BJ (cell line): ENCODE results near the gene ARHGAP12. TPM values are rescaled to one million over a fixed set of nuclear protein-coding genes. Genes with fewer than 3 reads are reported as not detected.

Experiments used
- CTCF ChIA-PET: fragments of 350-600 bp; formaldehyde crosslinking; extraction: SDS; loops from one replicate; lab custom pipeline; 2021; ENCODE audit warnings: antibody characterized with exemption, inconsistent platforms; lab: Yijun Ruan, JAX
- POLR2A ChIA-PET: fragments of 300-600 bp; sonication (Branson Sonifier 250); formaldehyde crosslinking; extraction: SDS; loops from one replicate; lab custom pipeline; 2021; ENCODE audit warnings: antibody characterized with exemption; lab: Charles Lee
- DNase-seq: peaks from one replicate; pipeline ENCODE4 v3.0.0-alpha.2; 2011; ENCODE audit warnings: low read depth
- H3K27me3 ChIP-seq: 2 replicates; pipeline ENCODE4 v1.6.0; 2011; ENCODE audit warnings: low read length; ENCODE audit not compliant: control insufficient read depth, insufficient read depth
- H3K36me3 ChIP-seq: 2 replicates; pipeline ENCODE4 v1.5.1; 2011; ENCODE audit warnings: low read length; ENCODE audit not compliant: control insufficient read depth, insufficient read depth
- H3K4me3 ChIP-seq: 2 replicates; pipeline ENCODE4 v1.5.1; 2011; ENCODE audit warnings: low read depth, mild to moderate bottlenecking, control low read depth, low read length
- CTCF ChIP-seq: IDR thresholded peaks from 2 replicates; pipeline ENCODE4 v1.5.1; 2011; ENCODE audit warnings: low read depth, mild to moderate bottlenecking, control low read depth, inconsistent platforms, low read length, moderate library complexity; ENCODE audit not compliant: insufficient read depth
- polyA plus RNA-seq: library from polyadenylated mRNA; depleted of rRNA; stranded (reverse); fragments of >200 nt; gene quantifications from 2 replicates; pipeline ENCODE4 v1.2.3, GENCODE V29; 2011

ARHGAP12 gene
- polyA plus RNA-seq, 1 experiment = 7.5 TPM

- CTCF ChIA-PET = interaction anchor here (0.7 kb wide), 1 partner anchor 566 kb away, joined by 3 read pairs; no protein-coding TSS in a partner anchor
- Histone ChIP-seq H3K27me3 (no peaks in the 10 kb centered on the region), H3K36me3 (peaks cover 1% of the 10 kb centered on the region; the same call in 1 of the 2 replicates), H3K4me3 (no peak overlapping the region)
- POLR2A ChIA-PET = no interaction called here
- no peak for DNase-seq
- no peak for TF ChIP-seq CTCF
Measured at GRCh38 chr10:31832261-31832660, 96.4 kb downstream of the ARHGAP12 start.

- Histone ChIP-seq H3K27me3 (no peaks in the 10 kb centered on the region), H3K4me3 (no peak overlapping the region), H3K36me3 (peaks cover 1% of the 10 kb centered on the region; the same call in 1 of the 2 replicates)
- no peak for DNase-seq
- ChIA-PET CTCF (no interaction called here), POLR2A (no interaction called here)
- TF ChIP-seq CTCF = no peak
Measured at GRCh38 chr10:31830887-31831286, 97.7 kb downstream of the ARHGAP12 start.

GRCh38 chr10:31829776-31830175 lies 98.9 kb downstream of the ARHGAP12 start:
- ChIA-PET POLR2A (no interaction called here), CTCF (no interaction called here)

GRCh38 chr10:31823358-31823757 lies 105.3 kb downstream of the ARHGAP12 start:
- TF ChIP-seq CTCF = no peak
- ChIA-PET POLR2A (no interaction called here), CTCF (no interaction called here)
- H3K27me3 ChIP-seq = no peaks in the 10 kb centered on the region
- no peak overlapping the region for H3K4me3 ChIP-seq
- no peak for DNase-seq
- peaks cover 4% of the 10 kb centered on the region for H3K36me3 ChIP-seq

More at GRCh38 chr10:31829776-31830175, 98.9 kb downstream of the ARHGAP12 start:
- no peaks in the 10 kb centered on the region for H3K27me3 ChIP-seq
- DNase-seq = no peak
- no peak for TF ChIP-seq CTCF
- peaks cover 1% of the 10 kb centered on the region; the same call in 1 of the 2 replicates for H3K36me3 ChIP-seq
- no peak overlapping the region for H3K4me3 ChIP-seq

- no peak overlapping the region for H3K4me3 ChIP-seq
- no peak for DNase-seq
- ChIA-PET POLR2A (no interaction called here), CTCF (no interaction called here)
- no peak for TF ChIP-seq CTCF
- H3K27me3 ChIP-seq = no peaks in the 10 kb centered on the region
- H3K36me3 ChIP-seq = peaks cover 4% of the 10 kb centered on the region
Measured at GRCh38 chr10:31822616-31823318, 105.9 kb downstream of the ARHGAP12 start.
